T-cell (primary cell): ENCODE measurements around the gene RPN2. TPM values are rescaled to one million over a fixed set of nuclear protein-coding genes. Genes with fewer than 3 reads are reported as not detected.
"Not testable (repeated sequence)": the region's sequence is repeated elsewhere in the genome, so short reads cannot be mapped to it uniquely, and the experiment has no call there.

Experiments
- ATAC-seq, 4 experiments: fragments of 200-7000 bp in 3 of 4; fragments of 150-1000 bp in 1 of 4; cut with Tn5 transposase; replicated peaks in 1 of 4; 1 replicate in 3 of 4; 2 replicates in 1 of 4; pipeline ENCODE4 v1.10.0; 2021; ENCODE audit warnings: moderate library complexity in 3 of 4, mild to moderate bottlenecking in 2 of 4, moderate number of reproducible peaks in 1 of 4
- CTCF ChIA-PET, 2 donors: fragments of 300-600 bp; sonication (Branson Sonifier 250); formaldehyde crosslinking; loops; one replicate each; lab custom pipeline; 2022; ENCODE audit warnings: antibody characterized with exemption in 2 of 2; lab: Charles Lee
- POLR2A ChIA-PET, 2 donors: fragments of 300-600 bp; sonication (Branson Sonifier 250); formaldehyde crosslinking; loops; one replicate each; lab custom pipeline; 2022; ENCODE audit warnings: antibody characterized with exemption in 2 of 2; lab: Charles Lee
- DNase-seq, 35 experiments: peaks; one replicate each; pipeline versions ENCODE4 v3.0.0 to v3.0.0-alpha.2; 2013 to 2023
- H3K27ac ChIP-seq: one replicate; pipeline ENCODE4 v1.5.1; 2013; ENCODE audit warnings: low read length
- H3K27me3 ChIP-seq, 2 experiments: replicated peaks in 1 of 2; 1 replicate in 1 of 2; 2 replicates in 1 of 2; pipeline versions ENCODE4 v1.6.1 to v1.7.0; 2013; ENCODE audit warnings: low read length in 1 of 2, mixed read lengths in 1 of 2; ENCODE audit not compliant: control insufficient read depth in 2 of 2, insufficient read depth in 2 of 2; ENCODE audit errors: extremely low read depth in 1 of 2
- H3K36me3 ChIP-seq, 2 donors: 1 replicate in 1 of 2; 2 replicates in 1 of 2; pipeline versions ENCODE4 v1.6.1 to v1.7.0; 2013; ENCODE audit warnings: low read length in 1 of 2; ENCODE audit not compliant: control insufficient read depth in 2 of 2, insufficient read depth in 1 of 2; ENCODE audit errors: extremely low read depth in 1 of 2
- H3K4me1 ChIP-seq, 2 experiments: 1 replicate in 1 of 2; 2 replicates in 1 of 2; pipeline versions ENCODE4 v1.6.1 to v1.7.0; 2013; ENCODE audit warnings: low read length in 2 of 2, mixed read lengths in 1 of 2; ENCODE audit not compliant: insufficient read depth in 2 of 2, control insufficient read depth in 1 of 2; ENCODE audit errors: extremely low read depth in 1 of 2
- H3K4me3 ChIP-seq, 2 donors: 1 replicate in 1 of 2; 2 replicates in 1 of 2; pipeline versions ENCODE4 v1.5.1 to v1.7.0; 2013; ENCODE audit warnings: mild to moderate bottlenecking in 2 of 2, low read length in 1 of 2, moderate library complexity in 1 of 2; ENCODE audit not compliant: control insufficient read depth in 1 of 2; ENCODE audit errors: extremely low read depth in 1 of 2
- H3K9me3 ChIP-seq: 2 replicates; pipeline ENCODE4 v1.7.0; 2013
- H3K27ac Mint-ChIP-seq, 2 donors: one replicate each; pipeline ENCODE4 v1.8.0; 2020 to 2021; ENCODE audit warnings: mild to moderate bottlenecking in 2 of 2, mixed read lengths in 2 of 2
- H3K27me3 Mint-ChIP-seq, 2 donors: one replicate each; pipeline ENCODE4 v1.8.0; 2021 to 2022; ENCODE audit warnings: mixed read lengths in 2 of 2
- H3K36me3 Mint-ChIP-seq: one replicate; pipeline ENCODE4 v1.8.0; 2021; ENCODE audit warnings: mixed read lengths
- H3K4me1 Mint-ChIP-seq, 3 donors: one replicate each; pipeline ENCODE4 v1.8.0; 2020 to 2022; ENCODE audit warnings: mixed read lengths in 3 of 3, mild to moderate bottlenecking in 1 of 3
- H3K4me3 Mint-ChIP-seq, 3 donors: one replicate each; pipeline ENCODE4 v1.8.0; 2020 to 2022; ENCODE audit warnings: mild to moderate bottlenecking in 3 of 3, mixed read lengths in 3 of 3, moderate library complexity in 3 of 3
- H3K9me3 Mint-ChIP-seq, 3 donors: one replicate each; pipeline ENCODE4 v1.8.0; 2020 to 2022; ENCODE audit warnings: mixed read lengths in 3 of 3
- WGBS: methylation state at CpG from one replicate; pipeline ENCODE4 v1.1.5; 2013; ENCODE audit warnings: missing lambda C conversion rate; ENCODE audit not compliant: insufficient coverage; 5-methylcytosine and 5-hydroxymethylcytosine counted together
- total RNA-seq, 35 experiments: library from RNA in 6 of 35; stranded (reverse) in 6 of 35; fragments of 120-200 nt in 1 of 35; gene quantifications; one replicate each; pipeline versions ENCODE4 v1.2.1 to v1.2.4 and lab custom pipeline; 2013 to 2026

The RPN2 gene
- total RNA-seq, 5 donors from 2014 or later (not counting 1 experiment from before 2014, with no cell fraction given) = 88.8 to 130 (median 121) TPM

GRCh38 chr20:37147250-37147649, 31.9 kb upstream of the RPN2 start:
- no peaks in the 10 kb centered on the region for H3K9me3 Mint-ChIP-seq
- no peaks in the 10 kb centered on the region for H3K36me3 ChIP-seq
- H3K4me1 Mint-ChIP-seq = no peaks in the 10 kb centered on the region
- H3K4me3 Mint-ChIP-seq = no peak overlapping the region
- ATAC-seq = no peak
- no peaks in the 10 kb centered on the region for H3K27me3 Mint-ChIP-seq
- H3K27me3 ChIP-seq = no peaks in the 10 kb centered on the region
- no peaks in the 10 kb centered on the region for H3K9me3 ChIP-seq
- no peak for DNase-seq
- no peak overlapping the region for H3K27ac Mint-ChIP-seq
- CTCF ChIA-PET = no interaction called here
- H3K4me3 ChIP-seq = no peak overlapping the region
- no peak overlapping the region for H3K27ac ChIP-seq
- no peaks in the 10 kb centered on the region for H3K4me1 ChIP-seq
- no CpG with 5 or more reads among the region's 6 CpGs for WGBS
- no peaks in the 10 kb centered on the region for H3K36me3 Mint-ChIP-seq
- POLR2A ChIA-PET = no interaction called here

- H3K27ac Mint-ChIP-seq, H3K36me3 ChIP-seq, H3K4me3 ChIP-seq, DNase-seq, POLR2A ChIA-PET, H3K27ac ChIP-seq, ATAC-seq, CTCF ChIA-PET, H3K36me3 Mint-ChIP-seq, H3K4me1 Mint-ChIP-seq, H3K4me3 Mint-ChIP-seq, H3K27me3 Mint-ChIP-seq, H3K9me3 ChIP-seq, H3K9me3 Mint-ChIP-seq, H3K4me1 ChIP-seq, H3K27me3 ChIP-seq: not testable (repeated sequence)
- WGBS = 94% methylated on average over 5 of the region's 33 CpGs
These were observed 28.3 kb upstream of the RPN2 start for GRCh38 chr20:37150864-37151263.

GRCh38 chr20:37151529-37151928, 27.6 kb upstream of the RPN2 start:
- DNase-seq (no peak), ATAC-seq (no peak)
- no peaks in the 10 kb centered on the region for H3K9me3 ChIP-seq
- CTCF ChIA-PET = no interaction called here
- no peak overlapping the region for H3K27ac ChIP-seq
- POLR2A ChIA-PET = no interaction called here
- Mint-ChIP-seq H3K4me3 (no peak overlapping the region), H3K27ac (no peak overlapping the region), H3K27me3 (no peaks in the 10 kb centered on the region), H3K36me3 (peaks cover 6% of the 10 kb centered on the region), H3K9me3 (no peaks in the 10 kb centered on the region), H3K4me1 (no peaks in the 10 kb centered on the region)
- 100% methylated on average over 1 of the region's 4 CpGs for whole genome bisulfite sequencing
- no peak overlapping the region for H3K4me3 ChIP-seq
- no peaks in the 10 kb centered on the region for H3K4me1 ChIP-seq
- H3K27me3 ChIP-seq = no peaks in the 10 kb centered on the region
- no peaks in the 10 kb centered on the region for H3K36me3 ChIP-seq

- H3K27me3 ChIP-seq = no peaks in the 10 kb centered on the region
- DNase-seq = no peak
- no peak overlapping the region for H3K27ac ChIP-seq
- WGBS = 94% methylated on average over 4 of the region's 7 CpGs
- Mint-ChIP-seq H3K27ac (no peak overlapping the region), H3K4me3 (no peak overlapping the region), H3K4me1 (no peaks in the 10 kb centered on the region), H3K27me3 (no peaks in the 10 kb centered on the region), H3K9me3 (no peaks in the 10 kb centered on the region), H3K36me3 (peaks cover 6% of the 10 kb centered on the region)
- H3K4me1 ChIP-seq = no peaks in the 10 kb centered on the region
- ChIA-PET CTCF (no interaction called here), POLR2A (no interaction called here)
- no peaks in the 10 kb centered on the region for H3K36me3 ChIP-seq
- ATAC-seq = no peak
- H3K9me3 ChIP-seq = no peaks in the 10 kb centered on the region
- no peak overlapping the region for H3K4me3 ChIP-seq
These were observed 26.8 kb upstream of the RPN2 start for GRCh38 chr20:37152284-37152683.

GRCh38 chr20:37154684-37155298, 24.3 kb upstream of the RPN2 start:
- Mint-ChIP-seq H3K4me3 (no peak overlapping the region), H3K27me3 (no peaks in the 10 kb centered on the region), H3K36me3 (peaks cover 6% of the 10 kb centered on the region), H3K27ac (no peak overlapping the region), H3K9me3 (no peaks in the 10 kb centered on the region), H3K4me1 (no peaks in the 10 kb centered on the region)
- no peak for ATAC-seq
- Histone ChIP-seq H3K27ac (no peak overlapping the region), H3K36me3 (no peaks in the 10 kb centered on the region), H3K27me3 (no peaks in the 10 kb centered on the region), H3K9me3 (no peaks in the 10 kb centered on the region), H3K4me1 (no peaks in the 10 kb centered on the region), H3K4me3 (no peak overlapping the region)
- 82% methylated on average over 6 of the region's 6 CpGs for WGBS
- POLR2A ChIA-PET = no interaction called here
- no peak for DNase-seq
- CTCF ChIA-PET = interaction anchor here (0.6 kb wide), 2 partner anchors 156 to 554 kb away, joined by 4 read pairs; no protein-coding TSS in a partner anchor

- no peaks in the 10 kb centered on the region for H3K27me3 ChIP-seq
- no peak overlapping the region for H3K4me3 ChIP-seq
- peaks cover 6% of the 10 kb centered on the region for H3K36me3 Mint-ChIP-seq
- H3K4me1 ChIP-seq = no peaks in the 10 kb centered on the region
- no peak overlapping the region for H3K27ac Mint-ChIP-seq
- H3K9me3 Mint-ChIP-seq = no peaks in the 10 kb centered on the region
- ChIA-PET CTCF (no interaction called here), POLR2A (no interaction called here)
- H3K36me3 ChIP-seq = no peaks in the 10 kb centered on the region
- H3K27me3 Mint-ChIP-seq = no peaks in the 10 kb centered on the region
- H3K27ac ChIP-seq = no peak overlapping the region
- DNase-seq = no peak
- H3K9me3 ChIP-seq = no peaks in the 10 kb centered on the region
- 98% methylated on average over 9 of the region's 9 CpGs for WGBS
- ATAC-seq = no peak
- H3K4me1 Mint-ChIP-seq = no peaks in the 10 kb centered on the region
- H3K4me3 Mint-ChIP-seq = no peak overlapping the region
These were observed 23.1 kb upstream of the RPN2 start for GRCh38 chr20:37155987-37156386.

GRCh38 chr20:37158248-37158647, 20.9 kb upstream of the RPN2 start:
- ATAC-seq (no peak), DNase-seq (no peak)
- no peak overlapping the region for H3K27ac ChIP-seq
- no peaks in the 10 kb centered on the region for H3K9me3 ChIP-seq
- POLR2A ChIA-PET = no interaction called here
- Mint-ChIP-seq H3K27me3 (no peaks in the 10 kb centered on the region), H3K4me1 (no peaks in the 10 kb centered on the region), H3K27ac (no peak overlapping the region), H3K4me3 (no peak overlapping the region), H3K36me3 (peaks cover 6% of the 10 kb centered on the region), H3K9me3 (no peaks in the 10 kb centered on the region)
- CTCF ChIA-PET = interaction anchor here in 1 of 2 donors (0.9 kb wide), 1 partner anchor 17 kb away, joined by 3 read pairs; no protein-coding TSS in a partner anchor
- no peaks in the 10 kb centered on the region for H3K36me3 ChIP-seq
- H3K27me3 ChIP-seq = no peaks in the 10 kb centered on the region
- 97% methylated on average over 3 of the region's 4 CpGs for WGBS
- no peaks in the 10 kb centered on the region for H3K4me1 ChIP-seq
- no peak overlapping the region for H3K4me3 ChIP-seq
